Activated CD4-positive, alpha-beta T cell treated with anti-CD3 and anti-CD28 coated beads, Interleukin-2, amount 50 U/mL, for 4 hours (primary cell): Measurements from ENCODE around the gene ATP8A2.
A peak's percentile ranks its signal among the peaks of the same experiment; 100 is the strongest.
"Not testable (repeated sequence)": the region's sequence is repeated elsewhere in the genome, so short reads cannot be mapped to it uniquely, and the experiment has no call there.

ENCODE experiments used
- DNase-seq, 2 experiments: peaks; one replicate each; pipeline ENCODE4 v3.0.0-alpha.2; 2020

Gene ATP8A2

DNA sequence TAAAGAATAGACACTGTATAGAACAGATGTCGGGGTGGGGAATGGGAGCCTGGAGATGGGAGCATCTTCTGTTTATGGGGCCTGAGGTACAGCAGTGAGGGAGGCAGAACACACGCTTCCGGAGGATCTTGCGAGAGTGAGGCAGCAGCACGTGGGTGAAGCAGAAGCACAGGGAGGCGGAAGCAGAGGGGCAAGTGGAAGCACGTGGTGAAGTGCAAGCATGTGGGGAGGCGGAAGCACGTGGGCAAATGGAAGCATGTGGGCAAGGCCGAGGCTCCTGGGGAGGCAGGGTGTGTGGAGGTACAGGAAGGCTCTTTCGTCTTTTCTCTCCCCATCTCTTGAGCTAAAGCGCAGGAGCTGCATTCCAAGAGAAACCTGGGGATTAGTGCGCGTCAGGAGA, 198.4 kb downstream of the ATP8A2 start:
- DNase-seq, result no peak

DNA sequence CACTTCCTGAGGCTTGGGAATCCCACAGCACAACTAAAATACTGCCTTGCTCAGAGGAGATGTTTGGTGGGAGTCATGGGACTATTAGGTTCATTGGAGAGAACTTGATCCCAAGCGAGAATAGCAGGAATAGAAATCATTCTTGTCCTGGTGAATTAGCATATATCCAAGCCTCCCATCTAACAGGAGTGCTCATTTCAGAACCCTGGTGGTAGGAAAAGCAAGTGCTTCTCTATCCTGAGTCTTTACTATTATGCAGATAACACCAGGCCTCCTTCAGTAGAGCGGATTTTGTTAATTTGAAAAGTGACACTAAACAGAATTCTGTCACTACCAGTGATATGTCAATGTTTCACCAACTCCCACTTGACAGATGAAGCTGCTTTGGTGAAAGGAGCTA, 199.5 kb downstream of the ATP8A2 start:
- DNase-seq, result no peak

DNA sequence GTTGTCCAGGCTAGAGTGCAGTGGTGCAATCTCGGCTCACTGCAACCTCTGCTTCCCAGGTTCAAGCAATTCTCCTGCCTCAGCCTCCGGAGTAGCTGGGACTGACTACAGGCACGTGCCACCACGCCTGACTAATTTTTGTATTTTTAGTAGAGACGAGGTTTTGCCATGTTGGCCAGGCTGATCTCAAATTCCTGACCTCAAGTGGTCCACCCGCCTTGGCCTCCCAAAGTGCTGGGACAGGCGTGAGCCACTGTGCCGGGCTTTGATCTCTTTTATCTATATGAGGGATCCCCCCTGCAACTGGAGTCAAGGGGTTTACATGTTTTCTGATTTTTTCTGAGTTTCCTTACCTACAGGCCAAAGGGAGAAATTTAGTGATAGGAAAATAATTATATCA, 200.4 kb downstream of the ATP8A2 start:
- not testable (repeated sequence) for DNase-seq

DNA sequence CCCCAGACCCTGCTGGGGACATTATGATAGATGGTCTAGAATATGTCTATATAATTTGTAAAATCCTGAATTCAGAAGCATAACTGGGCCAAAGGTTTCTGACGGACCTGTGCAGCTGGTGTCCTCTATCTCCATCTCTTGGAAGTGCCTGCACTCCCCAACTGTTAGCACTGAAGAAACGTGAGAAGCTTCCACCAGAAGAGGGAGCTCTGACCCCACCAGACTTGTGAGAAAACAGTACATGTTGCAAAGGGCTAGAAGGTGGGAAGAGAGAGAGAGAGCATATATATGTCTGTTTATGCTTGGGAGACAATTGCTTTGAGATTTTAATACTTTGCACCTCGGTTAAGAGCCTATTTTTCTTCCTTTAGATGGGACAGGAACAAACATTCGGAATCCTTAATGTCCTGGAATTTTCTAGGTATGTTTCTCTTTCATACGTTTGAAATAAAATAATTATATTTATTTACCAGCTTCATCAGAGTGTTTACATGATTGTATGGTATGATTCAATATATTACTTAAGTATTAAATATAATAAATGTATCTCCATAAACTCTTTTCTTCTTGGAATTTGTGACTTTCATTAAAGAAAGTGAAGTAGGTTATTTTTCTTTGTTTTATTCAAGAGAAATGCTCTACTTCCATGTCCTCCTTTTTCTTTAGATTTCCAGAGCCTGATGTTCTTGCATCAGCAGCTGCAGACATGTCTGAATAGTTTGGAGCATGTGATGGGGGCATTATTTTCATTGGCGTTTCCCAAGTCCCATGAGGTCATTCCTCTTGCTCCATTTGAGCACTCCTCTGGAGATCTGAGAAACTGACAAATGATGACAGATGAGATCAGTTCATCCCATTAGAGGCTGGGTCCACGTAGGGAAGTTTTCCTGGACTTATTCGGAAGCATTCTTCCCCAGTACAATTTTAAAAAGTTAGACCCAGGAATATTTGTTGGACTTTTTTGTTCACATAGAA, 202.9 kb downstream of the ATP8A2 start:
- peak; percentile 74 to 76 for DNase-seq

DNA sequence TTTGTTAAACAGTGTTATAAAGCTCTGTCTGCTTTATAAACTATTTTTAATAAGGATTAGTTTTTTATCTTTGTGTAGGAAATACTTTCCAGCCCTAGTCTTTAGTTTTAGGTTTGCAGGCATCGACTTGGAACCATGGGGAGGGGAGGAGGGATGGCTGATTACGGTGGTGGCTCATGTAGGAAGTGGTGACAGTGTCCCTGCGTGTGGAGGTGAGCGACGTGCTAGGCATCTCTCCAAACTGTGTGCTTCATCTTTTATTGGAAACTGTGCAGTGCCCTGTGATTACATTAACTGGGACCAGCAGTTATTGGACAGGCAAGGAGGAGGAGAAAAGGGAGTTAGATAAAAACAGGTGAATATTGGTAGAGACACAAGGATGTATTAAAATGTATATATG, 203.8 kb downstream of the ATP8A2 start:
- DNase-seq, result no peak

DNA sequence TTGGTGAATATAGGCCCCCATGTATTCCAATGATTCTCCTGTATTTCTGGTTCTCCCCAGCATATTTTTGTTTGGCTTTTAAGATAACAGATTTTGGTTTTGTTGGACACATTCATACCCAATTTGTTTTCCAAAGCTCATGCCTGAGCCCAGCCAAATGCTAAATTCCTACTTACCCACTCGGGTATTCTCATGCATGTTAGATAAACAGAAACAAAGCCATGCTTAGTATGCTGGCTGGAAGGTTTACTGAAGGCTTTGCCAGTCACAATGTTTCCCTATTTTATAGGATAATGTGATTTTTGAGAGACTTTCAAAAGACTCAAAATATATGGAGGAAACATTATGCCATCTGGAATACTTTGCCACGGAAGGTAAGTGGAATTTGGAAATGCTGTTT, 206.8 kb downstream of the ATP8A2 start:
- no peak for DNase-seq

DNA sequence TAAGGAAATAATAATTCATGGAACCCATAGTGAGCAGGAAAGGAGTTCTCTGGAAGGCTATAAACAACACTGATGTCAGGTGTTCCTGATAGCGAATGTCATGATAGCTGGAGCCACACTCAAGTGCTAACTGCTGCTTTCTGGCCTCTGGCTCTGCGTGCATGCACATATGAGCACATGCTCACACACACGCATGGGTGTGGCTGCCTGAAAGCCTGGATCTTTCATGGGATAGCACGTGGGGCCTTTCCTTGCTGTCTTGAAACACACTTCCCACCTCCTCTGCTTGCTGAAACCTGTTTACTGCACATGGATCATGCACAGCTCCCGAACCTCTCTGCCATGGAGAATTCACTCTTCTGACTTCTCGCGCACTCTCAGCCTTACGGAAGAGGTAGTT, 207.4 kb downstream of the ATP8A2 start:
- DNase-seq, result no peak

DNA sequence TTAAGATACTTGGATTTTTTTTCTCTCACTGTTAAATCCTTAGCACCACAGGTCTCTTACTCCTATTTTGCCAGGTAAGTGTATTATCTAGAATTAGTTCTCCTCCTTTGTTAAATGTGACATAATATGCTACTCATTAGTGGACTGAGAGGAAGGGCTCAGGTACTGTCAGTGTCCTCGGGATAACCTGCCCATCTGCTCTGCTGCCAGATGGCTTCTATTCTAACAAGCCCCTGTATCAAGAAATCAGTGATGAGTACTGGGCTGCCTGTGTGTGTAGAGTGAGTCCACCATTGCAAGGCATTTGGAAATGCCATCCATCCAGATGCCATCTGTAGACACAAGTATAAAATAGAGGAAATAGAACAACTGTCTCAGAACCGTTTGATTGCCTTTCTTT, 209.6 kb downstream of the ATP8A2 start:
- DNase-seq, result no peak

DNA sequence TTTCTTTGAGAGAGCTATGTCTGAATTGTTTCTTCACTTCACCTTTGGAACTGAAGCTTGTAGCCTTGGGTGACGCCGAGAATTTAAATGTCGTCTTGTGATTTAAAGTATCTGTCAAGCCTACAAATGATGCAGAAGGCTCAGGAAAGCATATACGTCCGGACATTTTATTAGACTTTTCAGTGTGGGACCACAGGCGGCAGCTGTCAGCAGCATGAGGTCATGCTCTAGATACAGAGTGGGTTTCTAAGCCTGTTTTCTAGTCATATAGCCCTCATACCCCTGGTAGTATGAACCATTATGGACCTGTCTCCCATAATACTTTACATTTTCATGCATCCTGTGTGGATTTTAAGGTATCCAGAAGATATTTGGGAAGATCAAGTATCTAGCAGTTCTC, 212.3 kb downstream of the ATP8A2 start:
- no peak for DNase-seq

DNA sequence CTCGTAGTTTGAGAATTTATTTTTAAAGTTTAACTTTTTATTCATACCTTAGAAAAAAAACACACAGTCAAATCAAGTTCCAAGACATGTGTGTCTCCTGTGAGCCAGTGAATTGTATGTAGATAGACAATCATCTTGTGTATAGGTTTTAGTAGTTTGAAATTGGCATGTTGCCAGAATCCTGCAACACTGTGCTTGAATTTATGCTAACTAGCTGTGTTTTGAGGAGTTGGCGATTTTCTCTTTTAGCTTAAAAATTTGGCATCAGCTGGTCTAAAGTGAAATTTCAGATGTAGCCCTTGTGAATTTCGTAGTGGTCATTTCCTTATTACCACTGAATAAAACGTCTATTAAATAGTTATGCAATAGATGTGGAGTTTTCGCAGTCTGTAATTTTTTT, 213.2 kb downstream of the ATP8A2 start:
- DNase-seq, result no peak

DNA sequence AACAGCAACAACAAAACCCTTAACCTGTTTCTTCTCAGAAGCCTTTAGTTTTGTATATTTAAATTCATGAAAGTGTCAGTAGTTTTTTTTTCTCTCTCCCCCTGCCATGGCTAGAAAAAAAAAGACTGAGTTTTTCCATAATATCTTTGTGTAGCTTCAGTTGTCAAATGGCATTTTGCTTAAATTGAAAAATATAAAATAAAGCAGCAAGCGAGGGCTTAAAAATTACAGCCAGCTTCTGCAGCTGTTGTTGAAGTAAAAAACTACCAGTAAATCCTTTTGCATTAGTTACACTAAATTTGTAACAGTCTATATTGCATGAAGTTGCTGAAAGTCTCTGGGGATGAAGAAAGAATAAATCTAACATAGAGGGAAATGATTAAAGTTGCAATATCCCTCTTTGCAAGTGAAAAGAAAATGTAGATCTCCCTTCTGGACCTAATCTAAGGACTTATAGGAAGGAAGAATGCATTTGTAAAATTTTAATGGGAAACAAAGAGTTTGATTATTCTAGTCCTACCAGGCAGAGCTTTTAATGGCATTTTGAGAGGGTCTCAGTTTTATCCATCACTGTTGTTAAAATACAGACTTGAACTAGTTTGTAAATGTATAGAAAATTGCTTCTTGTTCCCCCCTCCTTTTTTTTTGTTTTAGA, 215.7 kb downstream of the ATP8A2 start:
- no peak for DNase-seq

DNA sequence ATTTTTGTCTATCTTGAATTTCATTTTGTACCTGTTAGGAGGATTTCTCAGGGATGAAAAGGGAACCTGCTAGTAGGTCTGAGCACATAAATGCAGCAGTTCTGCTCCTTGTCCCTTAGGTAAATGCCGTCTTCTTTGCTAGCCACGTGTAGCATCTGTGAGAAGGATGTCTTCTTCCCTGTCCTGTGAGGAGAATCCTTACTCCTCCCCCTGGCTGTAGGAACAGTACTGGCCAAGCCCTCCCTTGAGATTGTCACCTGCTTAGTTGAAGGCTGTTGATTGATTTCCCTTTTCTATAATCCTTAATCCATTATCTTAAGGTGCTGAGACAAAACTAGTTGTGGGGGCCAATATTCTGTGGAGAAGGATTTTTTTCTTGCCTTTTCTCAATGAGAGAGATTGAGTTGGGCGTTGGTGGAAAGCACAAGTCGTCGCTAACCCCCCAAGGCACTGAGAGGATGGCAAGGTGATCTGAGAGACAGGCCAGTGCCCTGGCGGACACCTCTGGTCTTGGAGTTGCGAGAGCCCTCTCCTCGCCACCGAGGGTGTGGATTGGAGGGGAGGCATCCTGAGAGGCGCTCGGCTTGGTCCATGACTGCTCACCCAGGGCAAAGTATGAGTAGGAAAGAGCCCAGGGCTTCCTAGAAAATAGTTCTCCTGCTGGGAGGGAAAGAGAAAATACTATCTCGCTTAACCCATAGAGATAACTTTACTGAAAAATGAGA, 216.7 kb downstream of the ATP8A2 start:
- no peak for DNase-seq

DNA sequence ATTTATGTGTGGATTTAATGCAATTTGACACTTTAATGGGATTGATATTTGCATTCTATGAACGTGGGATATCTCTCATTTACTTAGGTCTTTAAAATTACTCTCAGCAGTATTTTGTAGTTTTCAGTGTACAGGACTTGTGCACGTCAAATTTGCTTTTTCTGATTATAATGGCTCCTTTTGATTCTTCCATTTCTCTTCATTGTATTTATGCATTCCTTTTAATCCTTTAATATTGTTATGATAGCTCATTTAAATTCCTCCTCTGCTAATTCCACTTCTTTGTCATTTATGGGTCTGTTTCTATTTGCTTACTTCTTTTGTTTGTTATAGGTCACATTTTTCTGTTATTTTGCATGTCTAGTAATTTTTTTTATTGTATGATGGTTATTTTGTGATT, 226.6 kb downstream of the ATP8A2 start:
- no peak for DNase-seq

DNA sequence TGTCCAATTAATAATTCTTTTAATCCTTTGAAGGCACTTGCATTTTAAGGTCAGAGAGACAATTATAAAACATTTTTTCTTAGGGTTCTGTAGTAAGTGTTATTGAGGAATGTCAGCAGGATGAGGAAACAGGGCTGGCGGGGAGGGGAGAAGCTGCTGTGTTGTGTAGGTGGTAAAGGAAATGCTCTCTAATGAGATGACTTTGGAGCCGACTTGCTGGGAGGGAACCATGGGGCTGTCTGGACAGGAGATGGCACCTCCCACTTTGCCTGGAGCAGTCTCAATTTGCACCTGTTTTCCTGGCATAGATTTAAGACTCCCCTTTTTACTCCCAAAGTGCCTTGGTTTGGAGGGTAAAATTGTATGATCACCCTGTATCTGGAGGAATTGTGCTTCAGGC, 230.4 kb downstream of the ATP8A2 start:
- DNase-seq, result no peak

DNA sequence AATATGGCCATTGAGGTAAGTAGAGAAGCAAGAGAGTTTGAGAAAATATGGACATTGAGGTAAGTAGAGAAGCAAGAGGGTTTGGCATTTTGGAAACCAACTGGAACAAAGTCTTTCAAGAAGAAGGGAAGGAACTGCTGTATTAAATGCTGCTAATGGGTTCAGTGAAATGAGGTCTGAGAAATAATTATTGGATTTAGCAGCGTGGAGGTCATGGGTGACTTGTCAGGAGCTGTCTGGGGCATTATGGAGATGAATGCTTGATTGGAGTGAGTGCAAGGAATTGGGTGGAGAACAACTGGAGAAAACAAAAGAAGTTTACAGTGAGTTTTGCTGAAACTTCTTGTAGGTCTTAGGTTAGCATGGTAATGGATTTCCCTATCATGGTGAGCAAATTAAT, 232.3 kb downstream of the ATP8A2 start:
- DNase-seq, result no peak

DNA sequence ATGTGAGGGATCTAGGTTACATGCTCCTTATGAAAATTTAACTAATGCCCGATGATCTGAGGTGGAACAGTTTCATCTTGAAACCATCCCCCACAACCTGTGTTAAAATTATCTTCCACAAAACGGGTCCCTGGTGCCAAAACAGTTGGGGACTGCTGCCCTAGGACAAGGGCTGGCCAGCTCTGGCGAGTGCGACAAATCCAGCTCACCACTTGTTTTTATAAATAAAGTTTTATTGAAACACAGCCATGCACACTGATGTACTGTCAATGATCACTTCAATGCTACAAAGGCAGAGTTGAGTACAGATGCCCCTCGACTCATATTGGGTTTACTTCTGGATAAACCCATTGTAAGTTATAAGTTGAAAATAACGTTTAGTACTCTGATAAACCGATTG, 235.3 kb downstream of the ATP8A2 start:
- DNase-seq, result no peak

DNA sequence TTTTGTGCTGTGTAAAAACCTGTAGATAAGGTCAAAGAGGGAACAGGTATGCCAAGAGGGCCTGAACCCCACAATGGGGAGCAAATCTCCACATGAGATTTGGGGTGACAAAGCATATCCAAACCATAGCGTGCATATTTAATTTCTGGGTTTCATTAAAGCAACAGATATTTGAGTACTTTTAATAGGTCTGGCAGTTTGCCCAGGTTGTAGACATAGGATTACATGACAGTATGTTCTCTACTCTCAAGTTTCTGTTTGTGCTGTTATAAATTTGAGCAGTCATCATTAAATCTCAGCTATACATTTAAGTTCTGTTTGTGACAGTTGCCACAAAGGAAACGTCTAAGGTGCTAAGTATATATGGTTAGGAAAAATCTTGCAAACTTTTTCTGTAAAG, 236.4 kb downstream of the ATP8A2 start:
- no peak for DNase-seq

DNA sequence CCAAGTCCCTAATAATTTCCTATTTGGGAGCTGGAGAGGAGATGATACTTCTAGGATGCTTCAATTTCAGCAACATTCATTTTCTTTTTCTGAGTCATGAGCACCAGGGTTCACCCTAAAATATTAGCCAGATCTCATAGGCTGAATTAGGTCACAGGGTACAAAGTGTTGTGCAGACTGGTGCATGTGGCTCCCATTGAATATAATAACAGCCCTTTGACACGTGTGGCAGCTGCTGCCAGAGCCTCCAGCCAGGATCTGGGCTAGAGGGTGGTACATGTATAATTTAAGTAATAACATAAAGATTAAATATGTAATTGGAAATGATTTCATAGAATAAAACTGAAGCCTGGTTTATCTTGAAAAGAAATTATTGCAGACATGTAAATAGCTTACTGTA, 244.9 kb downstream of the ATP8A2 start:
- DNase-seq, result no peak

DNA sequence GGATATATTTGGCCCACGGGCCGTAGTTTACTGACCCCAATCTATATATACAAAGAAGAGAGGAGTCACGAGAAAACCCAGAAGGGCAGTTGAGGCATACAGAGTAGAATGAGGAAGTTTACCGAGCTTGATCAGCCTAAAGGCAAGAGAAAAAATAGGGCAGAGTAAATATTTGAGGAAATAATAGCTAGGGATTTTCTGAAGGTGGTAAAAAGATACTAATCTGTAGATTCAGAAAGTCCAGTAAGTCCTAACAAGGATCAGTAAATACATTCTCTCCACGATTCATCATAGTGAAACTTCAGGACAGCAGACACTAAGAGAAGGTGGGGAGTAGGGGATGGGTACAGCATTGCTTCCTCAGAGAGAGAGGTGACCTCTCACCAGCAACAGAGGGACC, 248.1 kb downstream of the ATP8A2 start:
- no peak for DNase-seq

DNA sequence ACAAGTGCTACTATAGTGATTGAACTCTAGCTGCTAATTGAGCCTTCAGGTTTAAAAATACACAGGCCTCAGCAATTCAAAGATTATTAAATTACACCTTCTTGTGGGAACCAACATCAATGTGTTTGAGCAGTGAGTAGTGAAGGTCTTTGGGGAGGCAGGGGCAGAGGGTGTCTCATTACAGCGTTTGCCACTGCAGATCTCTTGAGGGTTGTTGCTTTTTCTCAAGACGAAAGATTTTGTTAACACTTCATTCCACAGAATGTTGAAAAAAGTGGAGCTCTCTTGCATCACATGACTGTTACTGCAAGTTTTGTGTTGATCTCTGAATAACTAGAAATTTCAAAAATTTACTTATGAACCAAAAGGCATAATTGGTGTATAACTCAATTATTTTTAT, 253.6 kb downstream of the ATP8A2 start:
- DNase-seq, result no peak

DNA sequence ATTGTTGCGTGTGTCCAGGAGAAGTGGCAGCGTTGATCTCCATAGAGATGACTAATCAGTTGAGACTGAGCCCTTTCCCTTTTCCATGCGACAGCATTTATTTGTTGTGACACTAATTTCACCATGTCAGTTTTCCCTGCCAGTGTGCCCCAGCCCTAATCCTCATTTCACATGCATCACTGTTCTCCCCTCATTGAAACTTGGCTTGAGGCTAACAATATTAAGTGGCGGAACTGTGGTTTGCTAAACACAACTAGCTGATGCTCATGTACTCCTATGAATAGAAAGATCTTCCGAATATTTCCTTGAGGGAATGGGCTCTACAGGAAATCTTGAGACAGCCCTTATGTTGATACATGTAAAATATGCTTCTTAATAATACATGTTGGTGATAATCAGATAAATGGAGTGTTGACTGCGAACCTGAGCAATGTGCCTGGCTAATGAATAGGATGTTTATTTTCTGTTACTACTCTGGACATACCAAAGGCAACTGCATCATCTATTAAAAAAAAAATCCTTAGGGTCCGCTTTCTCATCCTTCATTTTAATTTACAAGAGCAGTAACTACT, 258.6 kb downstream of the ATP8A2 start:
- no peak for DNase-seq

DNA sequence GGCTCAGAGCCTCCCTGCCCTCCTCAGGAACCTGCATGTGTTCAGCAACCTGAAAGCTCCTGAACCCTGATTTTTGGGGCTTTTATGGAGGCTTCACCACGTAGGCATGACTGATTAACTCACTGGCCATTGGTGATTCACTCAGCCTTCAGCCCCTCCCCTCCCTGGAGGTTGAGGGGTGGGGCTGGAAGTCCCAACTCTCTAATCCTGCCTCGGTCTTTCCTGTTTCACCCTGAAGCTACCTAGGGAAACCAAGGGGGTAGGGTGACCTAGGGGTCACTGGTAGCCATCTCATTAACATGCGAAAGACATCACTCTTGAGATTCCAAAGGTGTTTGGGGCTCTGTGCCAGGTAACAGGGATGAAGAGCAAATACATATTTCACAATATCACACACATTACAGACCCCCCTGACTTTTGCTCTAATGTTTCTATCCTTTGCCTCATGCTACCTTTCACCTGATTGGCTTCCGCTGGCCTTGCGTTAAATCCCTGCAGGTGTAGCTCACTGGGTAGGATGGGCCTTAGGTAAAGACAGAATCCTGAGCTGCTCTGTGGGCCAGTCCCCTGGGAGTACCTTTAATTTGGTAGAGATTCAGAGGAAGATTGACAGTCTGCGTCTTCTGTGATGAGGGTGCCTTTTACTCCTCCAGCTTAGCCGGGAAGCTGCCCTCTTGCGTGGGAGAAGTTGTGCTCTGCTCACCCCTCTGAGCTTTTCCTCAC, 260.6 kb downstream of the ATP8A2 start:
- DNase-seq, result no peak

DNA sequence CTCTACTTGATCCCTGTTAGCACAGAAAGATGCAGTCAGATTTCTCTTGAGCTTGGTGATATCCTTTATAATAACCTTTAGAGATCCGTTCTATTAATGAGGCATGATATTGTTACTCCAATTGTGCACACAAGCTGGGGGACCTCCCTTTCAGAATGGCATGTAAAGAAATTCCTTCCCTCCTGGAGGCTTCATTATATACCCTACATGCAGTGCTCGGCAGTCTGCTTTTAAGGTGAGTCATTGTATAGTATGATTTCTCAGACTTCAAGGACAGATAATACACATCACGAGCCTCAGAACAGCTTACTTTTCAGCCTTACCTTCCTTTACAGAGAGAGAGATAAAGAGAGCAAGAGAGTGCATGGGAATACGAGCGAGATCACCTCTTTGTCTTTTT, 261.3 kb downstream of the ATP8A2 start:
- DNase-seq, result no peak
